HG02852 (cell line): Measurements from ENCODE around the gene CCDC12.

ENCODE experiments used
- ATAC-seq: cut with Tn5 transposase; IDR thresholded peaks from one replicate; pipeline ENCODE4 v1.9.1; 2021; ENCODE audit warnings: mild to moderate bottlenecking, moderate library complexity; ENCODE audit not compliant: unreplicated experiment

The CCDC12 gene

DNA sequence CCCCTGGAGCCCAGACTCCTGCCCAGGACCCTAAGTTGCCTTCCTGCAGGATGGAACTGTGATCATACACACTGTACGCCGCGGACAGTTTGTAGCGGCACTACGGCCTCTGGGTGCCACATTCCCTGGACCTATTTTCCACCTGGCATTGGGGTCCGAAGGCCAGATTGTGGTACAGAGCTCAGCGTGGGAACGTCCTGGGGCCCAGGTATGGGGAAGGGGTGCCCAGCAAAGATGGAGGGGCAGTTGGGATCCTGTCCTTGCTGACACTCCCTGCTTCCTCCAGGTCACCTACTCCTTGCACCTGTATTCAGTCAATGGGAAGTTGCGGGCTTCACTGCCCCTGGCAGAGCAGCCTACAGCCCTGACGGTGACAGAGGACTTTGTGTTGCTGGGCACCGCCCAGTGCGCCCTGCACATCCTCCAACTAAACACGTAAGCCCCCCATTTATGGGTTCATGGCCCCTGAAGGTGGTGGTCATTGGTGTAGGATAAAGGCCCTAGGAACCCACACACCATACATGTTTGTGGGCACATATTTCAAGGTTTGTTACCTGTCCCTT, 31.8 kb upstream of the CCDC12 start:
- ATAC-seq: no peak

DNA sequence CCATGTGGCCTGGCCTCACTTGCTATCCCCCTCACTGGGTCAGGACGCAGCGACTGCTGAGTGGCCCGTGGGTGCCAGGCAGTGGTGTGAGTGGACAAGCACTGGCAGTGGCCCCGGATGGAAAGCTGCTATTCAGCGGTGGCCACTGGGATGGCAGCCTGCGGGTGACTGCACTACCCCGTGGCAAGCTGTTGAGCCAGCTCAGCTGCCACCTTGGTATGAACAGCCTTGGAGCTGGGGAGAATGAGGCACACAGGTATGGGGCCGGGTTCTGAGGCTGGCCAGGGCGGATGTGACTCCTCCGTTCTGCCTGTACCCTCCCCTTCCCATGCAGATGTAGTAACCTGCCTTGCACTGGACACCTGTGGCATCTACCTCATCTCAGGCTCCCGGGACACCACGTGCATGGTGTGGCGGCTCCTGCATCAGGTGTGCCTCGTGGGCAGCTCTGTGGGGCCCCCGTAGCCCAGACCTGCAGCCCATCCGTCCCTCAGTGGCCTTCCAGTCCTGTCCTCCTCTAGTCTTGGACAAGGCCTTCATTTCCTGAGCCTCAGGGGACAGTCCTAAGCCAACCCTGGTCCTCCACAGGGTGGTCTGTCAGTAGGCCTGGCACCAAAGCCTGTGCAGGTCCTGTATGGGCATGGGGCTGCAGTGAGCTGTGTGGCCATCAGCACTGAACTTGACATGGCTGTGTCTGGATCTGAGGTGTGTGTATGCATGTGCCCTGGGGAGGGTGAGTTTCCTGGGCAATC, 31.1 kb upstream of the CCDC12 start:
- ATAC-seq: no peak

DNA sequence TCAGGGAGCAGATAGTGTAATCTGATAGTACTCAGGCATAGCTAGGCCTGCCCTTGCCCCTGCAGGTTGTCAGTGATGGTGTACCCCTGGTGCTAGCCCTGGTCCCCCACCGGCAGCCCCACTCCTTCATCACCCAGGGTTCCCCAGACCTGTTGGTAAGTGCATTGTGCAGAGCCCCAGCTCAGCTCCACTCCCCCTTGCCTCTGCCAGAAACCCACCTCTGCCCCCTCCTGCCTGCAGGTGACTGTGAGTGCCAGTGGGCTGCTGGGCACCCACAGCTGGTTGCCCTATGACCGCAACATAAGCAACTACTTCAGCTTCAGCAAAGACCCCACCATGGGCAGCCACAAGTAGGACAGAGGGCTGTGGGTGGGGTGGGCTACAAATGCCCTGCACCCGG, 30.5 kb upstream of the CCDC12 start:
- no peak for ATAC-seq

DNA sequence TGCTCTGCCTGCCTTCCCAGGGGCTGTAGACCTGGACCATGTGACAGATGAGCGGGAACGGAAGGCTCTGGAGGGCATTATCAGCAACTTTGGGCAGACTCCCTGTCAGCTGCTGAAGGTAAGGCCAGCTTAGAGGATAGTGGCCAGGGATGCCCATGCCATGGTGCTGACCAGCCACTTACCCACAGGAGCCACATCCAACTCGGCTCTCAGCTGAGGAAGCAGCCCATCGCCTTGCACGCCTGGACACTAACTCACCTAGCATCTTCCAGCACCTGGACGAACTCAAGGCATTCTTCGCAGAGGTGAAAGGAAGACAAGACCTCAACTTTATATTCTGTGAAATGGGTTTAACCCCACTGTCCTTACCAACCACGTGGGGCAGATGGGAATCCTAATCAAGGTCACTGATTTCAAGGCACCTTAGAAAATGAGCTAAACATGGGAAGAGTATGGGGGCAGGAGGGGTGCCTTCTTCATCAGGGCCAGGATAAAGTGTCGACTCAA, 29.7 kb upstream of the CCDC12 start:
- no peak for ATAC-seq

DNA sequence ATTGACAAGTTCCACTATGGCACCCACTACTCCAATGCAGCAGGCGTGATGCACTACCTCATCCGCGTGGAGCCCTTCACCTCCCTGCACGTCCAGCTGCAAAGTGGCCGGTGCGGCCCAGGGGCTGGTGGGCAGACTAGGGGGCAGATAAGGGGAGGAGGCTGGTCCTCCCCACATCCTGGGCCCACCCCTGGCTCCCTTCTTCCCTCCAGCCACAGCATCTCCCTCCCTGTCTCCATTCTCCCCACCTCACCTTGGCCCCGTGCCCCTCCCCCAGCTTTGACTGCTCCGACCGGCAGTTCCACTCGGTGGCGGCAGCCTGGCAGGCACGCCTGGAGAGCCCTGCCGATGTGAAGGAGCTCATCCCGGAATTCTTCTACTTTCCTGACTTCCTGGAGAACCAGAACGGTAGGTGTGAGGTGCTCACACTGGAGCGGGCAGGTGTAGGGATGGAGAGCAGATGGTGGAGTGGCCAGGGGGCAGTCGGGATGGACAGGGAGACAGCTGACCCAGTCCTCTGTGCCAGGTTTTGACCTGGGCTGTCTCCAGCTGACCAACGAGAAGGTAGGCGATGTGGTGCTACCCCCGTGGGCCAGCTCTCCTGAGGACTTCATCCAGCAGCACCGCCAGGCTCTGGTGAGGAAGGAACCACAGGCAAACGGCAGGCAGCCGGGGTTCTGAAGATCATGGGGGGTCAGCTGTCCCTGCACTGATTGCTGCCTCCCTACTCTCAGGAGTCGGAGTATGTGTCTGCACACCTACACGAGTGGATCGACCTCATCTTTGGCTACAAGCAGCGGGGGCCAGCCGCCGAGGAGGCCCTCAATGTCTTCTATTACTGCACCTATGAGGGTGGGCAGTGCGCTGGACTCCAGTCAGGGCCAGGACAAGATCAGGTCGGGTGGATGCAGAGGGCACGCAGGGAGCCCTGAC, 28.9 kb upstream of the CCDC12 start:
- no peak for ATAC-seq

DNA sequence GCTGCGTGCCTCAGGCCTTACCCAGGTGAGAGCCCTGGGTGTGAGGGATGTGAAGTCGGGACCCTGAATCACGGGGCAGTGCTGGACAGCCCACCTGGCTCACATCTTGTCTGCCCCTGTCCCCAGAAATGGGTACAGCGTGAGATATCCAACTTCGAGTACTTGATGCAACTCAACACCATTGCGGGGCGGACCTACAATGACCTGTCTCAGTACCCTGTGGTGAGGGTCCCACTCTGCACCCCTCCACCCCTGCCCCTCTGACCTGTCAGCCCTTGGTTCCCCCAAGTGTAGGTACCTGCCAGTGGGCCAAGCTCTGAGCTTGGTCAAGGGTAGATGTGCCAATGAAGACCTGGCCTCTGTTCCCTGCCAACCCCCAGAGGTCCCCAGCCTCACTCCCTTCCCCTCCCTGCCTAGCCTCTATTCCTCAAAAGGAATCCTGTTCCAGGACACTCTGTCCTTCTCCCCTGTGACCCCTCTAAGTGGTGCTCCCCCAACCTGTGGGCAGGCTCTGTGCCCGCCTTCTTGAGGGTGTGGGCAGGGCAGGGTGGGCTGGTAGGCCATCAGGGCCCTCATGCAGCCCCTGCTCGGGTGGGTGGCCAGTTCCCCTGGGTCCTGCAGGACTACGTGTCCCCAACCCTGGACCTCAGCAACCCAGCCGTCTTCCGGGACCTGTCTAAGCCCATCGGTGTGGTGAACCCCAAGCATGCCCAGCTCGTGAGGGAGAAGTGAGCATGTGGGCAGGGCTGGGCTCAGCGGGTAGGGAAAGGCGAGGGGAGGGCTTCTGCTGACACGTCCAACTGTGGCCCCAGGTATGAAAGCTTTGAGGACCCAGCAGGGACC, 28.0 kb upstream of the CCDC12 start:
- ATAC-seq: no peak

DNA sequence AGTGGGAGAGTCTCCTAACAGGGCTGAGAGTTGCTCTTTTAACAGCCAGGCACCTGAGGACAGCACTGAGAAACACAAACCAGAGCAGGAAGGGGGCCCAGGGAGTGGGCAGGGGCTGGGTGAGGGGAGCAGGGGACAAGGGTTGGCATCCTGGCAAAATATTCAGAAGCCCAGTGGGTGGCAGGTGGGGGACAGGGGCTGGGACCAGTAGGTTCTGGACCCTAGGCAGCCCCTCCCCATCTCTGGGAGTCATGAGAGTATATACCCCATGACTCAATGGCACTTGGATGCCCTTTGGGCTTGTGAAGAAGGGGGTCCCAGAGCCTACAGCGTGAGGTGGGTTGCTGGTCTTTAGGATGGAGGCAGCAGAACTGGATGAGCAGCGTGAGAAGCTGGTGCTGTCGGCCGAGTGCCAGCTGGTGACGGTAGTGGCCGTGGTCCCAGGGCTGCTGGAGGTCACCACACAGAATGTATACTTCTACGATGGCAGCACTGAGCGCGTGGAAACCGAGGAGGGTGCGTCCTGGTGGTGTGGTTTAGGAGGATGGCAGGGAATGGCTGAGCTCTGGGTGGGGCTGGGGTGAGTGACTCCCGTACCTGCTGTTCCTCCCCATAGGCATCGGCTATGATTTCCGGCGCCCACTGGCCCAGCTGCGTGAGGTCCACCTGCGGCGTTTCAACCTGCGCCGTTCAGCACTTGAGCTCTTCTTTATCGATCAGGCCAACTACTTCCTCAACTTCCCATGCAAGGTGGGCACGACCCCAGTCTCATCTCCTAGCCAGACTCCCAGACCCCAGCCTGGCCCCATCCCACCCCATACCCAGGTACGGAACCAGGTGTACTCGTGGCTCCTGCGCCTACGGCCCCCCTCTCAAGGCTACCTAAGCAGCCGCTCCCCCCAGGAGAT, 27.2 kb upstream of the CCDC12 start:
- ATAC-seq: no peak

DNA sequence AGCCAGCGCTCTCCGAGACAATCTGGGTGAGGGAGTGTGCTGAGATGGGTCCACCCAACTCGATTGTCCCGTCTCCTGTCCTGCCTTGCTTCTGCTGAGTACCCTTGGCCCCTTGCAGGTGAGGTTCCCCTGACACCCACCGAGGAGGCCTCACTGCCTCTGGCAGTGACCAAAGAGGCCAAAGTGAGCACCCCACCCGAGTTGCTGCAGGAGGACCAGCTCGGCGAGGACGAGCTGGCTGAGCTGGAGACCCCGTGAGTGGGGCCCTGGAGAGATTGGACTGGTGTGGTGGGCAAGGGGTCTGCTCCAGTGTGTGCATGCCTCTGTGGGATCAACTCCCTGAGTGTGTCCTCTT, 26.5 kb upstream of the CCDC12 start:
- no peak for ATAC-seq

DNA sequence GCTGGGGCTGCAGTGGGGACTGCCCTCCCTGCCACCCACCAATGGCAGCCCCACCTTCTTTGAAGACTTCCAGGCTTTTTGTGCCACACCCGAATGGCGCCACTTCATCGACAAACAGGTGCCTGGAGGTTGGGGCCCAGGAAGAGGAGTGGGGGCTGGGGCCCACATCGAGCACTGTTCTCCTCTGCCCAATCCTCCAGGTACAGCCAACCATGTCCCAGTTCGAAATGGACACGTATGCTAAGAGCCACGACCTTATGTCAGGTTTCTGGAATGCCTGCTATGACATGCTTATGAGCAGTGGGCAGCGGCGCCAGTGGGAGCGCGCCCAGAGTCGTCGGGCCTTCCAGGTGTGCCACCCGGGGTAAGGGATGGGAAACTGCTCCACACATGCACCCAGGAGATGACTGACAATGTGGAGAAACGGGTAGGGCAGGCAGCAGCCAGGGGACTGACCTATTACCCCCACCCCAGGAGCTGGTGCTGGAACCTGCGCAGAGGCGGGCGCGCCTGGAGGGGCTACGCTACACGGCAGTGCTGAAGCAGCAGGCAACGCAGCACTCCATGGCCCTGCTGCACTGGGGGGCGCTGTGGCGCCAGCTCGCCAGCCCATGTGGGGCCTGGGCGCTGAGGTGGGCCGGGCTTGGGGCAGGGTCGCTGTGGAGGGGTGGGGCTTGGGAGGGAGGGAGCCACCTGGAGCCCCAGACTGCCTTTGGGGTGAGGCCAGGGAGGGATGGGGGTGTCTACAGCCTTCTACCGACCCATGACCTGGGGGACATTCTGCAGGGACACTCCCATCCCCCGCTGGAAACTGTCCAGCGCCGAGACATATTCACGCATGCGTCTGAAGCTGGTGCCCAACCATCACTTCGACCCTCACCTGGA, 25.9 kb upstream of the CCDC12 start:
- ATAC-seq: no peak

DNA sequence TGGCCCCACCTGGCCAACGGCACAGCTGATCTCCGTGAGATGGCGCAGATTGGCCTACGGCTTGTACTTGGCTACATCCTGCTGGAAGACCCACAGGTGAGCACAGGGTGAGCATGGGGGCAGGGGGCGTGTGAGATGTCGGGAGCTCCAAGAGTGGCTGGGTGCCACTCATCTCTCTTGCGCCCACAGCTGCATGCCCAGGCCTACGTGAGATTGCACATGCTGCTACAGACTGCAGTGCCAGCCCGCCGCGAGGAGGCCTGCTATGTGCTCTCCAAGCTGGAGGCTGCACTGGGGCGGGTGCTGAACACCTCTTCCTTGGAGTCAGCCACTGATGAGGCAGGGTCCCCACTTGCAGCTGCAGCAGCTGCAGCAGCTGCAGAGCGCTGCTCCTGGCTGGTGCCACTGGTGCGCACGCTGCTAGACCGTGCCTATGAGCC, 25.2 kb upstream of the CCDC12 start:
- ATAC-seq: no peak

DNA sequence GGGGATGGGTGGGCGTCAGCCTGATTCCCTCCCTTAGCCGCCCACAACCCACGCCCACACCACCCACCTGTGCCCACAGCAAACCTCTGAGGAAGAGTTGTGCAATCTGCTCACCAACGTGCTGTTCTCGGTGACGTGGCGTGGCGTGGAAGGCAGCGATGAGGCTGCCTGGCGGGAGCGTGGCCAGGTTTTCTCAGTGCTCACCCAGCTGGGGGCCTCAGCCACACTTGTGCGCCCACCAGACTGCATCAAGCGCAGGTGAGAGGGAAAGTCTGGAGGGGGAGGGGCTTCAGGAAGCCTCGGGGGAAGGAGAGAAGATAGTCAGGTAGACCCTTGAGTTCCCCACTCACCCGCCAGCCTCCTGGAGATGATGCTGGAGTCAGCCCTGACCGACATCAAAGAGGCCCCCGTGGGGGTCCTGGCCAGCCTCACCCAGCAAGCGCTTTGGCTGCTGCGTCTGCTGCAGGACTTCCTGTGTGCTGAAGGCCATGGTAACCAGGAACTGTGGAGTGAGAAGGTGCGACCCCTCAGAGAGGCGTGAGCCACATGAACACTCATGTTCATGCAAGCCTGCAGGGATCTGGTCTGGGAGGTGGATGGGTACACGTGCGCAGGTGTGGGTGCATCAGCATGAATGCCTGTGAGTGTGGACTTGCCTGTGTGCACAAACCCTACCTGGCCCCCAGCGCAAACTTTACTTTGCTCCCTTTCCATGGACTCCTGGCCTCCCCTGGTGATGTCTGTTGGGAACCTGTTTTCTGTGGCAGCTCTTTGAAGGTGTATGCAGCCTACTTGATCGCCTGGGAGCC, 24.6 kb upstream of the CCDC12 start:
- ATAC-seq: no peak

DNA sequence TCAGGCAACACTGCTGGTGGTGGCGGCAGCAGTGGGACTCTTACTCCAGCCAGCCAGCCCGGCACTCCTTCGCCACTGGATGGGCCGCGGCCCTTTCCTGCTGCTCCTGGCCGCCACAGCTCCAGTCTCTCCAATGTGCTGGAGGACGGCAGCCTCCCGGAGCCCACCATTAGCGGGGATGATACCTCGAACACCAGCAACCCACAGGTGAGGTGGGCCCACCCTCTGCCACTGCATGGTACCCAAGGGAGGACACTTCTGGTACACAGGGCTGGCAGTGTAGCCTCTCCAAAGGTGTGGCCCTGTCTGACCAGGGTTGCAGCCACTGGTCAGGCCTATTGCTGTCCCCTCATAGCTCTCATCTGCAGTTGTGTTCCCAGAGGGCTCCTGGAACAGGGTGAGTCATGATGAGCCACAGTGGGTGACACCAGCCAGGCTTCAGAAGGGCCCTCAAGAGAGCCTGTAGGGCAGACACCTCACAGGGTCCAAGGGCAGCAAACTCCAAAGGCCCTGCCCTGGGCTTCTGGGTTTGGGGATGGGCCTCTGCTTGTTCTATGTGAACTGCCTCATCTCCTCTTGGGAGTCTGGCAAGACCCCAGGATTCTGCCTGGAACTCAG, 23.8 kb upstream of the CCDC12 start:
- ATAC-seq: no peak

DNA sequence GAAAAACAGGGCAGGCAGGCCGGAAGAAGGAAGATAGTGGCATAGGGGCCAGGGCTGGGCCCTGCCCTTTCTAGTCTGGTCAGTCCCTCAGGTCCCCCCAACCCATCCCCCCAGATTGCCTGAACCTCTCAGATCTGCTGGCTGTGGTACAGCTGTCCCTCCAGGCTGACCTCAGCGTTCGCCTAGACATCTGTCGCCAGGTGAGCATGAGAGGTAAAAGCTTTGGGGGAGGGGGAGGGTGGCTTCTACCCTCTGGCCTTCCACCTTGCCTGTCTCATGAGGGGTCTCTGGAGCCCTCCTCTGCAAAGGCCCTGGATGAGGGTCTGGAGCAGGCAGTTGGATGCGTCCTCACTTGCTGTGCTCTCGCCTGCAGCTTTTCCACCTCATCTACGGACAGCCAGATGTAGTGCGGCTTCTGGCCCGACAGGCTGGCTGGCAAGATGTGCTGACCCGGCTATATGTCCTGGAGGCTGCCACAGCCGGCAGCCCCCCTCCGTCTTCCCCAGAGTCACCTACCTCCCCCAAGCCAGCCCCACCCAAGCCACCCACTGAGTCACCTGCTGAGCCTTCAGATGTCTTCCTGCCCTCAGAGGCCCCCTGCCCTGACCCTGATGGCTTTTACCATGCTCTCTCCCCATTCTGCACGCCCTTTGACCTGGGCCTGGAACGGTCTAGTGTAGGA, 23.1 kb upstream of the CCDC12 start:
- ATAC-seq: no peak

DNA sequence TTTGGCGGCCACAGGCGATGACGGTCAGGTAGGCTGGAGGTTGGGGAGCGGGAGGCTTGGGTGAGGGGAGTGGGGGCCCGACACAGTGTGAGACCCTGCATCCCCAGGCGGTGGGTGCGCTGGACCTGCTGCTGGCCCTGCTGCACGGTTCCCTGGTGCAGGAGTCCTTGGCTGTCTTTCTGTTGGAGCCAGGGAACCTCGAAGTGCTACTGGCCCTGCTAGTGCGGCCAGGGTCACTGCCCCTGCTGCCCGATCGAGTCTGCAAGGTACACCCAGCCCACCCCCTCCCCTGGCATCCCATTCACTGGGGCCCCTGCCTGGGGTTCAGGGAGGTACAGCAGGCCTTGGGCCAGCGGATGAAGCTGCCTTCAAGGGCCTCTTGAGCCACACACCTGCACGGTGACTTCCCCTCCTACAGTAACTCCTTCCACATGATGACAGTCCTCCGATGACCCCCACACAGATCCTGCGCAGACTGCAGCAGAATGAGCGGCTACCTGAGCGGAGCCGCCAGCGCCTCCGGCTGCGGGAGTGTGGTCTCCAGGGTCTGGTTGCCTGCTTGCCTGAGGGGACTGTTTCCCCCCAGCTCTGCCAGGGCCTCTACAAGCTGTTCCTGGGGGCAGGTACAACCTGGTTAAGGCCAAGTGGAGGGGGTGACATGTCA, 22.4 kb upstream of the CCDC12 start:
- no peak for ATAC-seq

DNA sequence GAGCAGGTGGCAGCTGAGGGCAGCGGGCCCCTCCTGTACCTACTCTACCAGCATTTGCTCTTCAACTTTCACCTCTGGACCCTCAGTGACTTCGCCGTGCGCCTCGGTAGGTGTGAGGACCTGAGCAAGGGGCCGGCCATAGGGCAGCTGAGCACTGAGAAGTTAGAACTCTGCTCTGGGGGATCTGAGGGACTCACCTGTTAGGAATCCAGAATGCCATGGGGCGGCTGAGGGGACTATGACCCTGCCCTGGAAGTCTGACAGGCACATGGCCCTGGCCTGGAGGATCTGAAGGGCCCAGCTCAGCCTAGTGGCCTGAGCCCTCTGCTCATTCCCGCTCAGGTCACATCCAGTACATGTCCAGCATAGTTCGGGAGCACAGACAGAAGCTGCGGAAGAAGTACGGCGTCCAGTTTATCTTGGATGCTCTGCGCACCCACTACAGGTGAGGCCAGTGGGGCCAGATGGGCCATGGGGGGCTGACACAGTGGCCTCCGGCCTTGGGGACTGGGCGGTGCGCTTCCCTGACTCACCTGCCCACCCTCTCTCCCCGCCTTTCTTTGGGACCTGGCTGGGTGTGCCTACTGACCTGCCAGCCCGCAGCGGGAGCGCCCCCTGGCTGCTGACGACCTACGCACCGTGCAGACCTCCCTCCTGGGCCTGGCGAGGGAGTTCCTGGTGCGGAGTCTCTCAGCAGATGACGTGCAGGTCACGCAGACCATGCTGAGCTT, 21.7 kb upstream of the CCDC12 start:
- ATAC-seq: no peak
